MCF 10A (cell line): ENCODE results near the gene NRXN3. TPM values are rescaled to one million over a fixed set of nuclear protein-coding genes. Genes with fewer than 3 reads are reported as not detected.

ENCODE experiments used
- BruUV-seq: library from RNA; stranded (reverse); fragments of 400-500 nt; replicated peaks from 2 replicates; lab custom pipeline; 2021; lab: Mats Ljungman, UMichigan
- CTCF ChIA-PET: fragments of 300-600 bp; sonication (Branson Sonifier 250); formaldehyde crosslinking; extraction: SDS; loops from one replicate; lab custom pipeline; 2021; ENCODE audit warnings: antibody characterized with exemption, inconsistent platforms; lab: Yijun Ruan, JAX
- POLR2A ChIA-PET: fragments of 300-600, 350-650 bp; sonication (Branson Sonifier 250); formaldehyde crosslinking; extraction: SDS; loops from one replicate; lab custom pipeline; 2020; ENCODE audit warnings: antibody characterized with exemption, inconsistent platforms; lab: Yijun Ruan, JAX
- DNase-seq: peaks from one replicate; pipeline ENCODE4 v3.0.0-alpha.2; 2018; ENCODE audit not compliant: unreplicated experiment
- H3K27ac Mint-ChIP-seq: one replicate; pipeline ENCODE4 v1.8.0; 2022; ENCODE audit warnings: mild to moderate bottlenecking, low read depth, mixed read lengths; ENCODE audit not compliant: unreplicated experiment
- H3K27me3 Mint-ChIP-seq: one replicate; pipeline ENCODE4 v1.8.0; 2022; ENCODE audit warnings: mixed read lengths; ENCODE audit not compliant: insufficient read depth, unreplicated experiment
- H3K36me3 Mint-ChIP-seq: one replicate; pipeline ENCODE4 v1.8.0; 2022; ENCODE audit warnings: mild to moderate bottlenecking, moderate library complexity, mixed read lengths; ENCODE audit not compliant: insufficient read depth, unreplicated experiment
- H3K4me1 Mint-ChIP-seq: one replicate; pipeline ENCODE4 v1.8.0; 2022; ENCODE audit warnings: mixed read lengths; ENCODE audit not compliant: insufficient read depth, unreplicated experiment
- H3K4me3 Mint-ChIP-seq: one replicate; pipeline ENCODE4 v1.8.0; 2022; ENCODE audit warnings: mild to moderate bottlenecking, moderate library complexity, mixed read lengths; ENCODE audit not compliant: unreplicated experiment
- H3K9me3 Mint-ChIP-seq: one replicate; pipeline ENCODE4 v1.8.0; 2022; ENCODE audit warnings: mixed read lengths; ENCODE audit not compliant: unreplicated experiment
- CTCF ChIP-seq: fragments of 200-600 bp; IDR thresholded peaks from one replicate; pipeline ENCODE4 v1.8.0; 2022; ENCODE audit warnings: antibody characterized with exemption, mild to moderate bottlenecking; ENCODE audit not compliant: unreplicated experiment
- intact Hi-C: fragments of 100-400 bp; cut with micrococcal nuclease; formaldehyde crosslinking; loops from 2 replicates; pipeline ENCODE4 v1.14.1; 2022
- total RNA-seq: library from RNA; stranded (reverse); gene quantifications from 2 replicates; pipeline ENCODE4 v1.2.3, GENCODE V29; 2022

The NRXN3 gene
- total RNA-seq, 1 experiment from 2014 or later = not detected

GRCh38 chr14:79567306-79567705 is 1397.1 kb downstream of the NRXN3 start:
- ChIA-PET POLR2A (no interaction called here), CTCF (no interaction called here)
- BruUV-seq = no TSS peak
- no peak for DNase-seq
- H3K9me3 Mint-ChIP-seq = no peaks in the 10 kb centered on the region
- H3K4me1 Mint-ChIP-seq = no peaks in the 10 kb centered on the region
- no peak overlapping the region for H3K4me3 Mint-ChIP-seq
- TF ChIP-seq CTCF = no peak
- H3K36me3 Mint-ChIP-seq = no peaks in the 10 kb centered on the region
- H3K27me3 Mint-ChIP-seq = no peaks in the 10 kb centered on the region
- intact Hi-C loops = no loop called here
- H3K27ac Mint-ChIP-seq = no peak overlapping the region

- H3K27me3 Mint-ChIP-seq = no peaks in the 10 kb centered on the region
- no peak overlapping the region for H3K4me3 Mint-ChIP-seq
- no peak for TF ChIP-seq CTCF
- CTCF ChIA-PET = interaction anchor here (0.6 kb wide), 1 partner anchor 487 kb away, joined by 4 read pairs; no protein-coding TSS in a partner anchor
- DNase-seq = no peak
- no peaks in the 10 kb centered on the region for H3K9me3 Mint-ChIP-seq
- no peak overlapping the region for H3K27ac Mint-ChIP-seq
- H3K4me1 Mint-ChIP-seq = no peaks in the 10 kb centered on the region
- BruUV-seq = no TSS peak
- POLR2A ChIA-PET = no interaction called here
- no peaks in the 10 kb centered on the region for H3K36me3 Mint-ChIP-seq
- intact Hi-C loops = no loop called here
Measured at GRCh38 chr14:79568594-79568993, 1398.4 kb downstream of the NRXN3 start.

- intact Hi-C loops = no loop called here
- TF ChIP-seq CTCF = no peak
- H3K36me3 Mint-ChIP-seq = no peaks in the 10 kb centered on the region
Measured at GRCh38 chr14:79569072-79569471, 1398.9 kb downstream of the NRXN3 start.

GRCh38 chr14:79570648-79571047 is 1400.5 kb downstream of the NRXN3 start:
- no TSS peak for BruUV-seq
- H3K4me1 Mint-ChIP-seq = no peaks in the 10 kb centered on the region
- ChIA-PET CTCF (no interaction called here), POLR2A (no interaction called here)
- DNase-seq = no peak
- H3K27ac Mint-ChIP-seq = no peak overlapping the region
- intact Hi-C loops = no loop called here
- H3K36me3 Mint-ChIP-seq = no peaks in the 10 kb centered on the region
- H3K4me3 Mint-ChIP-seq = no peak overlapping the region
- no peaks in the 10 kb centered on the region for H3K9me3 Mint-ChIP-seq
- TF ChIP-seq CTCF = no peak
- no peaks in the 10 kb centered on the region for H3K27me3 Mint-ChIP-seq

More at GRCh38 chr14:79569072-79569471, 1398.9 kb downstream of the NRXN3 start:
- Mint-ChIP-seq H3K9me3 (no peaks in the 10 kb centered on the region), H3K4me3 (no peak overlapping the region), H3K27me3 (no peaks in the 10 kb centered on the region), H3K27ac (no peak overlapping the region), H3K4me1 (no peaks in the 10 kb centered on the region)
- ChIA-PET CTCF (no interaction called here), POLR2A (no interaction called here)
- DNase-seq = no peak
- no TSS peak for BruUV-seq
